ENCODE data around the gene KCTD3. TPM values are rescaled to one million over a fixed set of nuclear protein-coding genes. Genes with fewer than 3 reads are reported as not detected.
A peak's percentile ranks its signal among the peaks of the same experiment; 100 is the strongest.

The KCTD3 gene
- total RNA-seq, 1 donor from 2014 or later: 25.3 TPM

DNA sequence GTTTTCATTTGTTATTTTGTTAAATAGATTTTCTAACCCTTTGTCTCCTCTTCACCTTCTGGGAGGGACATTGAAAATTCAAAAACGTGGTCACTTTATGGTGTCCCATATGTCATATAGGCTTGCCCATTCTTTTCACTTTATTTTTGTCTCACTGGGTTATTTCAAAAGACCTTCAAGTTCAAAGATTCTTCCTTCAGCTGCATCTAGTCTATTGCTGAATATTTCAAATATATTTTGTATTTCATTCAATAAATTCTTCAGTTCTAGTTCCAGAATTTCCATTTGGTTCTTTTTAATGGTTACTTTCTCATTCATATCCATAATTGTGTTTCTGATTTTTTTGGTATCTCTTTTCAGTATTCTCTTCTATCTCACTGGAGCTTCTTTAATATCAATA lies 11.6 kb upstream of the KCTD3 start:
- TF ChIP-seq, protein P1, sequence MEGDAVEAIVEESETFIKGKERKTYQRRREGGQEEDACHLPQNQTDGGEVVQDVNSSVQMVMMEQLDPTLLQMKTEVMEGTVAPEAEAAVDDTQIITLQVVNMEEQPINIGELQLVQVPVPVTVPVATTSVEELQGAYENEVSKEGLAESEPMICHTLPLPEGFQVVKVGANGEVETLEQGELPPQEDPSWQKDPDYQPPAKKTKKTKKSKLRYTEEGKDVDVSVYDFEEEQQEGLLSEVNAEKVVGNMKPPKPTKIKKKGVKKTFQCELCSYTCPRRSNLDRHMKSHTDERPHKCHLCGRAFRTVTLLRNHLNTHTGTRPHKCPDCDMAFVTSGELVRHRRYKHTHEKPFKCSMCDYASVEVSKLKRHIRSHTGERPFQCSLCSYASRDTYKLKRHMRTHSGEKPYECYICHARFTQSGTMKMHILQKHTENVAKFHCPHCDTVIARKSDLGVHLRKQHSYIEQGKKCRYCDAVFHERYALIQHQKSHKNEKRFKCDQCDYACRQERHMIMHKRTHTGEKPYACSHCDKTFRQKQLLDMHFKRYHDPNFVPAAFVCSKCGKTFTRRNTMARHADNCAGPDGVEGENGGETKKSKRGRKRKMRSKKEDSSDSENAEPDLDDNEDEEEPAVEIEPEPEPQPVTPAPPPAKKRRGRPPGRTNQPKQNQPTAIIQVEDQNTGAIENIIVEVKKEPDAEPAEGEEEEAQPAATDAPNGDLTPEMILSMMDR (IDR thresholded peaks at IDR 0.05): no peak
- H3K4me3 Mint-ChIP-seq (ENCODE audit: unreplicated experiment): no peak overlapping the region
- H3K4me1 Mint-ChIP-seq (ENCODE audit: low read depth): no peaks in the 10 kb centered on the region
- peaks cover 15% of the 10 kb centered on the region for H3K9me3 Mint-ChIP-seq (ENCODE audit: low read depth)
- DNase-seq (ENCODE audit: low spot score): no peak
- peaks cover 12% of the 10 kb centered on the region for H3K27me3 Mint-ChIP-seq (ENCODE audit: low read depth)
- H3K36me3 Mint-ChIP-seq (ENCODE audit: low read depth): peaks cover 10% of the 10 kb centered on the region
- no peak overlapping the region for H3K27ac Mint-ChIP-seq (ENCODE audit: unreplicated experiment)

DNA sequence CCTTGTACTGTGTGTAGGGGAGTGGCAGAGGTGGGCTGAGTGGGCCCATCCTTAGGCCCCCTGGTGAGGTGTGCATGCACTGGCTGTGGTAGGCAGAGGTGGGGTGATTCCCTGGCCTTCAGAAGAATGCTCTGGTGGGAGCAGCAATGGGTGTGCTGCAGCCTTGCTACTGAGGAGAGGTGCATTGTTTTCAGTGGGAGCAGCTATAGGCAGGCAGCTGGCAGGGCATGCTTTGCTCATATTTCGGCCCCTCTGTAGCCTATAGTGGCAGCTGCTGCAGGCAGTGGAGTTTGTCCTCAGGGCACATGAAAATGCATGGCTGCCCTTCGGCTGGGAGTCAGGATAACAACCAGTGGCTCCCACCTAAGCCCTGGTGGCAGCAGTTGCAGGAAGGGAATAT lies 10.1 kb upstream of the KCTD3 start:
- TF ChIP-seq, protein P1 (IDR thresholded peaks at IDR 0.05): no peak
- H3K4me1 Mint-ChIP-seq (ENCODE audit: low read depth): no peaks in the 10 kb centered on the region
- no peak overlapping the region for H3K4me3 Mint-ChIP-seq (ENCODE audit: unreplicated experiment)
- peaks cover 12% of the 10 kb centered on the region for H3K36me3 Mint-ChIP-seq (ENCODE audit: low read depth)
- H3K27ac Mint-ChIP-seq (ENCODE audit: unreplicated experiment): no peak overlapping the region
- H3K27me3 Mint-ChIP-seq (ENCODE audit: low read depth): peaks cover 8% of the 10 kb centered on the region
- DNase-seq (ENCODE audit: low spot score): no peak
- H3K9me3 Mint-ChIP-seq (ENCODE audit: low read depth): peaks cover 17% of the 10 kb centered on the region

DNA sequence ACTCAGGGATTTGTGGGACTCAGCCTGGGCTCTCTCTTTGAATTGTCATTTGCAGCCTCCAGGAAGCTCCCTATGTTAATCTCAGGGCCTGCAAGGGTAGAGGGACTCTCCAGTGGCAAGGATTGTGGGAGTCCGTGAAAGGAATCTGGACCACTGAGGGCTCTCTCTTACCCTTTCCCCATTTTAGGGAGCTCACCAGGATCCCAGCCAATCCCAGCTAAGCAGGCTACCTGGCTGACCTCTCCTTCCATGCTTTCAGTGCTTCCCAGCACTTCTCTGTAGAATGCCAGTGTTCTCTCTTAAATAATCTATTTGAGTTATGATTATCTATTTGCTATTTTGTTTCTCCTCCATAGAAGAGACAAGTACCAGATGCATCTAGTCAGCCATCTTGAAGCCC lies 9.6 kb upstream of the KCTD3 start:
- DNase-seq (ENCODE audit: low spot score): no peak
- Mint-ChIP-seq H3K4me1 (ENCODE audit: low read depth) (no peaks in the 10 kb centered on the region), H3K4me3 (ENCODE audit: unreplicated experiment) (no peak overlapping the region), H3K9me3 (ENCODE audit: low read depth) (peaks cover 17% of the 10 kb centered on the region), H3K36me3 (ENCODE audit: low read depth) (peaks cover 12% of the 10 kb centered on the region), H3K27me3 (ENCODE audit: low read depth) (peaks cover 8% of the 10 kb centered on the region), H3K27ac (ENCODE audit: unreplicated experiment) (no peak overlapping the region)
- TF ChIP-seq, protein P1 (IDR thresholded peaks at IDR 0.05): no peak

DNA sequence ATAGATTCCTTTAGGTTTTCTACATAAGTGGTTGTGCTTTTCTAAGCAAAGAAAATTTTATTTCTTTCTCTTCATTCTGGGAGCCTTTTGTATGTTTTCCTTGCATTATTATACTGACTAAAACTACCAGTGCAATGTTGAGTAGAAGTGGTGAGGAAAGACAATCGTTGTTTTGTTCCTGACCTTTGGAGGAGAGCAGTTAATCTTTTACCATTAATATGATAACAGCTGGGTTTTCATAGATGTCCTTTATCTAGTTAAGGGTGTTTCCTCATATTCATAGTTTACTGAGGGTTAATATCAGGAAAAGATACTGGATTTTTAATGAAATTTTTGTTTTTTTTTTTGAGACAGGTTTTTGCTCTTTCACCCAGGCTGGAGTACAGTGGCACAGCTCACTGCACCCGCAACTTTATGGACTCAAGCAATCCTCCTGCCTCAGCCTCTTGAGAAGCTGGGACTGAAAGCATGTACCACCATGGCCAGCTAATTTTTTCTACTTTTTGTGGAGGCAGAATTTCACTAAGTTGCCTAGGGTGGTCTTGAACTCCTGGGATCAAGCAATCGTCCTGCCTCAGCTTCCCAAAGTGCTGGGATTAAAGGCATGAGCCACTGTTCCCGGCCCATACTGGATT lies 9.0 kb upstream of the KCTD3 start:
- Mint-ChIP-seq H3K9me3 (ENCODE audit: low read depth) (peaks cover 17% of the 10 kb centered on the region), H3K27me3 (ENCODE audit: low read depth) (peaks cover 8% of the 10 kb centered on the region), H3K4me1 (ENCODE audit: low read depth) (no peaks in the 10 kb centered on the region), H3K36me3 (ENCODE audit: low read depth) (peaks cover 12% of the 10 kb centered on the region), H3K4me3 (ENCODE audit: unreplicated experiment) (no peak overlapping the region), H3K27ac (ENCODE audit: unreplicated experiment) (no peak overlapping the region)
- TF ChIP-seq, protein P1 (IDR thresholded peaks at IDR 0.05): no peak
- no peak for DNase-seq (ENCODE audit: low spot score)

DNA sequence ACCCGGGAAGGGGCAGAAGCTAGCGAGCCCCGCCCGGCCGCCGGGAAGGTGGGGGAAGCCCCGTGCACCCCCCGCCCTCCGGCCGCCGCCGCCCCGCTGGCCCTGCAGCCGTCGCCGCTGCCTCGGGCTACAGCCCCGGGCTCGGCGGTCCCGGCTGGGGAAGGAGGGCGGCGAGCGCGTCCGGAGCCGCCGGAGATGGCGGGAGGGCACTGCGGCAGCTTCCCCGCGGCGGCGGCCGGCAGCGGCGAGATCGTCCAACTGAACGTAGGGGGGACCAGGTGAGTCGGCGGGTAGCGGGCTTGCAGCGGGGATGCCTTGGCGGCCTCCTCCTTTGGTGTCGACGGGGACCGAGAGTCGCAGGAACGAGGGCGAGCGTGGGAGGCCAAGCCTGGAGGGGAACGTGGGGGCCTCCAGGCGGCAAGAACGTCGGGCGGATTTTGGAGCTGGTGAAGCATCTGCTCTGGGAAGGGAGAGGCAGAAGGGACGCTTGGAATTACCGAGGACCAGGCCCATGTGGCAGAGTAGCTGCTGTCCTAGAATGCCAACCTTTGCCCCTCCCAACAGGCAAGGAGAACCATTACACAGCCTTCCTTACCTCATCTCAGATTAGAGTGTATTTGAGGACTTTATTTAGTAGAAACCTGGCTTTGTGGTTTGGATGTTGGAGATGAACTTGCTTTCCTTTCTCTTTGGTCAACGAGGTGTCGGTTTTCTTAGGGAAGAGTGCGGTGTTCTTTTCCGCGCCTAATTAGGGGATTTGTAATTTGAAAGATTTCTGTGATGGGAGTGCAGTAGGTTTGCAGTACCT lies 591 bp downstream of the KCTD3 start:
- TF ChIP-seq, protein P1 (IDR thresholded peaks at IDR 0.05): peak; percentile 16

More for the DNA sequence above, 591 bp downstream of the KCTD3 start:
- DNase-seq (ENCODE audit: low spot score): peak; percentile 93
- Mint-ChIP-seq H3K4me3 (ENCODE audit: unreplicated experiment) (peak overlapping the region; percentile 93), H3K4me1 (ENCODE audit: low read depth) (peaks cover 27% of the 10 kb centered on the region), H3K27ac (ENCODE audit: unreplicated experiment) (peak overlapping the region; percentile 89), H3K36me3 (ENCODE audit: low read depth) (no peaks in the 10 kb centered on the region), H3K27me3 (ENCODE audit: low read depth) (no peaks in the 10 kb centered on the region), H3K9me3 (ENCODE audit: low read depth) (no peaks in the 10 kb centered on the region)
